Keratinocyte (primary cell): ENCODE data around the gene ZNF664.

ENCODE experiments used
- EZH2 ChIP-seq: IDR thresholded peaks from one replicate; pipeline ENCODE4 v1.6.1; 2012; ENCODE audit warnings: inconsistent platforms, mild to moderate bottlenecking, low read length, moderate library complexity
- TF ChIP-seq, protein P1 (sequence below), 3 experiments: IDR thresholded peaks in 1 of 3; conservative IDR thresholded peaks in 1 of 3; optimal IDR thresholded peaks in 1 of 3; 2 replicates in 2 of 3; 3 replicates in 1 of 3; pipeline versions ENCODE3 to v1.5.1; 2011; ENCODE audit warnings: low read length in 3 of 3, mild to moderate bottlenecking in 3 of 3, moderate library complexity in 2 of 3, control low read depth in 1 of 3, inconsistent platforms in 1 of 3; ENCODE audit not compliant: insufficient read depth in 2 of 3; ENCODE audit errors: extremely low read depth in 1 of 3

DNA sequence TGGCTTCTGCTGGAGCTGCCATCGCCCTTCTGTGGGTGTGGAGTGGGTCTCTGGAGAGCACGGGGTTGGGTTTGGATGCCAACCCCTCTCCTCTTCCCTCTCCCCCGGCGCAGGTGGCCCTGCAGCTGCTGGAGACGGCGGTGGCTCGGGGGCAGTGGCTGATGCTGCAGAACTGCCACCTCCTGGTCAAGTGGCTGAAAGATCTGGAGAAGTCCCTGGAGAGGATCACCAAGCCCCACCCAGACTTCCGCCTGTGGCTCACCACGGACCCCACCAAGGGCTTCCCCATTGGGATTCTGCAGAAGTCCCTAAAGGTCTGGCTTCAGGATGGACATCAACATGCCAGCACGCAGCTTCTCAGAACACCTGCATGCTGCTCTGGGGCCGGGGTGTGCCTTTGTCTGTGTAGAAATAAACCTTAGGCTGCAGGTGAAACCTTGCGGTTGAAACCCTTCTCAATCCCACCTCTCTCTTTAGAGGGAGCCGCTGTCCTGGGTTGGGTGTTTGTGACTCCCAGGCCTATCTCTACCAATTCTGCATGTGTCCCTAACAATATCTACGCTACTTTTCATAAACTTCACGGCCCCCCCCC, 44.6 kb upstream of the ZNF664 start:
- TF ChIP-seq, protein P1, sequence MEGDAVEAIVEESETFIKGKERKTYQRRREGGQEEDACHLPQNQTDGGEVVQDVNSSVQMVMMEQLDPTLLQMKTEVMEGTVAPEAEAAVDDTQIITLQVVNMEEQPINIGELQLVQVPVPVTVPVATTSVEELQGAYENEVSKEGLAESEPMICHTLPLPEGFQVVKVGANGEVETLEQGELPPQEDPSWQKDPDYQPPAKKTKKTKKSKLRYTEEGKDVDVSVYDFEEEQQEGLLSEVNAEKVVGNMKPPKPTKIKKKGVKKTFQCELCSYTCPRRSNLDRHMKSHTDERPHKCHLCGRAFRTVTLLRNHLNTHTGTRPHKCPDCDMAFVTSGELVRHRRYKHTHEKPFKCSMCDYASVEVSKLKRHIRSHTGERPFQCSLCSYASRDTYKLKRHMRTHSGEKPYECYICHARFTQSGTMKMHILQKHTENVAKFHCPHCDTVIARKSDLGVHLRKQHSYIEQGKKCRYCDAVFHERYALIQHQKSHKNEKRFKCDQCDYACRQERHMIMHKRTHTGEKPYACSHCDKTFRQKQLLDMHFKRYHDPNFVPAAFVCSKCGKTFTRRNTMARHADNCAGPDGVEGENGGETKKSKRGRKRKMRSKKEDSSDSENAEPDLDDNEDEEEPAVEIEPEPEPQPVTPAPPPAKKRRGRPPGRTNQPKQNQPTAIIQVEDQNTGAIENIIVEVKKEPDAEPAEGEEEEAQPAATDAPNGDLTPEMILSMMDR (optimal IDR thresholded peaks at IDR 0.05 in 1 of 3, IDR thresholded peaks at IDR 0.05 in 1 of 3, conservative IDR thresholded peaks at IDR 0.05 in 1 of 3; ENCODE audit: extremely low read depth in 1 of 3, insufficient read depth in 2 of 3, low read length in 3 of 3) = no peak
- TF ChIP-seq EZH2 = no peak
